COLO668 (cell line): Measurements from ENCODE around the gene STARD10.
A peak's percentile ranks its signal among the peaks of the same experiment; 100 is the strongest.

ENCODE experiments used
- DNase-seq: peaks from one replicate; lab custom pipeline; 2025; ENCODE audit not compliant: unreplicated experiment; lab: John Stamatoyannopoulos, UW

STARD10 gene

GRCh38 chr11:72732329-72732728 lies 61.5 kb downstream of the STARD10 start:
- DNase-seq = no peak

GRCh38 chr11:72730737-72731136 lies 63.1 kb downstream of the STARD10 start:
- DNase-seq = no peak

- no peak for DNase-seq
Observed at GRCh38 chr11:72730243-72730642, 63.6 kb downstream of the STARD10 start.

GRCh38 chr11:72727521-72727920 lies 66.3 kb downstream of the STARD10 start:
- no peak for DNase-seq

GRCh38 chr11:72726266-72727220 lies 67.3 kb downstream of the STARD10 start:
- no peak for DNase-seq

- no peak for DNase-seq
Observed at GRCh38 chr11:72725724-72726028, 68.2 kb downstream of the STARD10 start.

- DNase-seq = peak; percentile 62
Observed at GRCh38 chr11:72724851-72725723, 68.8 kb downstream of the STARD10 start.

- DNase-seq = no peak
Observed at GRCh38 chr11:72724021-72724551, 69.8 kb downstream of the STARD10 start.

- DNase-seq = no peak
Observed at GRCh38 chr11:72723508-72723907, 70.3 kb downstream of the STARD10 start.

GRCh38 chr11:72722050-72722748 lies 71.6 kb downstream of the STARD10 start:
- peak; percentile 62 for DNase-seq

GRCh38 chr11:72721689-72722049 lies 72.2 kb downstream of the STARD10 start:
- DNase-seq = peak; percentile 3

- no peak for DNase-seq
Observed at GRCh38 chr11:72721276-72721675, 72.6 kb downstream of the STARD10 start.

GRCh38 chr11:72720784-72721183 lies 73.1 kb downstream of the STARD10 start:
- DNase-seq = no peak

GRCh38 chr11:72720047-72720446 lies 73.8 kb downstream of the STARD10 start:
- DNase-seq = no peak

GRCh38 chr11:72719551-72719950 lies 74.3 kb downstream of the STARD10 start:
- DNase-seq = no peak

GRCh38 chr11:72719144-72719543 lies 74.7 kb downstream of the STARD10 start:
- no peak for DNase-seq

GRCh38 chr11:72718101-72718501 lies 75.7 kb downstream of the STARD10 start:
- no peak for DNase-seq

GRCh38 chr11:72716788-72717435 lies 76.9 kb downstream of the STARD10 start:
- DNase-seq = no peak

- no peak for DNase-seq
Observed at GRCh38 chr11:72716290-72716689, 77.6 kb downstream of the STARD10 start.

- DNase-seq = no peak
Observed at GRCh38 chr11:72712841-72713240, 81.0 kb downstream of the STARD10 start.
